Coronary artery (tissue), 2 donors: Measurements from ENCODE around the gene SETD1B.

Experiments used
- DNase-seq: peaks from one replicate; pipeline ENCODE4 v3.0.0-alpha.2; 2017; ENCODE audit warnings: low spot score
- H3K27ac ChIP-seq, 2 donors: fragments of 200-600 bp; sonication (generic); one replicate each; pipeline ENCODE4 v1.5.1; 2016 to 2019
- H3K4me3 ChIP-seq: fragments of 200-600 bp; sonication (generic); 2 replicates; pipeline ENCODE4 v1.5.1; 2016; ENCODE audit warnings: mild to moderate bottlenecking, moderate library complexity
- TF ChIP-seq, protein P1 (sequence below): fragments of 200-600 bp; sonication (generic); IDR thresholded peaks from one replicate; pipeline ENCODE4 v1.5.1; 2019; ENCODE audit warnings: antibody characterized with exemption

The SETD1B gene

DNA sequence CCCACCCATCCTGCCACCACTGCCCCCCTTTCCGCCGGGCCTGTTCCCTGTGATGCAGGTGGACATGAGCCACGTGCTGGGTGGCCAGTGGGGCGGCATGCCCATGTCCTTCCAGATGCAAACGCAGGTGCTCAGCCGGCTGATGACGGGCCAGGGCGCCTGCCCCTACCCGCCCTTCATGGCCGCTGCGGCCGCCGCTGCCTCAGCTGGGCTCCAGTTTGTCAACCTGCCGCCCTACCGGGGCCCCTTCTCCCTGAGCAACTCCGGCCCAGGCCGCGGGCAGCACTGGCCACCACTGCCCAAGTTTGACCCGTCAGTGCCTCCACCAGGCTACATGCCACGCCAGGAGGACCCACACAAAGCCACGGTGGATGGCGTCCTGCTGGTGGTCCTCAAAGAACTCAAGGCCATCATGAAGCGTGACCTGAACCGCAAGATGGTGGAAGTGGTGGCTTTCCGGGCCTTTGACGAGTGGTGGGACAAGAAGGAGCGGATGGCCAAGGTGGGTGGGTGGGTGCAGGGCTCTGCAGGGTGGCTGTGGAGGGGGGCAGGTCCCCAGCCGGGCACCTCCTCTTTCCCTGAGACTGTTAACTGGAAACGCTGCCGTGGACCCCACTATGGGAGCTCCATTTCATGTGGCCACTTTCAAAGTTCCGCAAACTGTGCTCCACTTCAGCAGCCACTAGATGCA, 10.8 kb downstream of the SETD1B start:
- Histone ChIP-seq H3K4me3 (no peak overlapping the region), H3K27ac (no peak overlapping the region)
- DNase-seq = no peak
- TF ChIP-seq, protein P1, sequence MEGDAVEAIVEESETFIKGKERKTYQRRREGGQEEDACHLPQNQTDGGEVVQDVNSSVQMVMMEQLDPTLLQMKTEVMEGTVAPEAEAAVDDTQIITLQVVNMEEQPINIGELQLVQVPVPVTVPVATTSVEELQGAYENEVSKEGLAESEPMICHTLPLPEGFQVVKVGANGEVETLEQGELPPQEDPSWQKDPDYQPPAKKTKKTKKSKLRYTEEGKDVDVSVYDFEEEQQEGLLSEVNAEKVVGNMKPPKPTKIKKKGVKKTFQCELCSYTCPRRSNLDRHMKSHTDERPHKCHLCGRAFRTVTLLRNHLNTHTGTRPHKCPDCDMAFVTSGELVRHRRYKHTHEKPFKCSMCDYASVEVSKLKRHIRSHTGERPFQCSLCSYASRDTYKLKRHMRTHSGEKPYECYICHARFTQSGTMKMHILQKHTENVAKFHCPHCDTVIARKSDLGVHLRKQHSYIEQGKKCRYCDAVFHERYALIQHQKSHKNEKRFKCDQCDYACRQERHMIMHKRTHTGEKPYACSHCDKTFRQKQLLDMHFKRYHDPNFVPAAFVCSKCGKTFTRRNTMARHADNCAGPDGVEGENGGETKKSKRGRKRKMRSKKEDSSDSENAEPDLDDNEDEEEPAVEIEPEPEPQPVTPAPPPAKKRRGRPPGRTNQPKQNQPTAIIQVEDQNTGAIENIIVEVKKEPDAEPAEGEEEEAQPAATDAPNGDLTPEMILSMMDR = no peak

DNA sequence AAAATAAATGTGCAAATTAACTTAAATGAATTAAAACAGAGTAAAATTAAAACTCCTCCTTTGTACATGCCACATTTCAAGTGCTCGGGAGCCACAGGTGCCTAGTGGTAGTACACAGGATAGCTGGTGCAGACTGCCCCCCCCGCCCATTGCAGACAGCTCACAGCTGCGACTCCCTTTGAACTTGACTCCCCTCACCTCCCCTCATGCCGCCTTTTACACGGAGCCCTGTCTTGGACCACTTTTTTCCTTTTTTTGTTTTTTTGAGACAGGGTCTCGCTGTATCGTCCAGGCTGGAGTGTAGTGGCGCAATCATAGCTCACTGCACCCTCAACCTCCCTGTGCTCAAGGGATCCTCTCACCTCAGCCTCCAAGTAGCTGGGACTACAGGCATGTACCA, 11.5 kb downstream of the SETD1B start:
- H3K27ac ChIP-seq = no peak overlapping the region
- TF ChIP-seq, protein P1 = no peak
- no peak for DNase-seq

DNA sequence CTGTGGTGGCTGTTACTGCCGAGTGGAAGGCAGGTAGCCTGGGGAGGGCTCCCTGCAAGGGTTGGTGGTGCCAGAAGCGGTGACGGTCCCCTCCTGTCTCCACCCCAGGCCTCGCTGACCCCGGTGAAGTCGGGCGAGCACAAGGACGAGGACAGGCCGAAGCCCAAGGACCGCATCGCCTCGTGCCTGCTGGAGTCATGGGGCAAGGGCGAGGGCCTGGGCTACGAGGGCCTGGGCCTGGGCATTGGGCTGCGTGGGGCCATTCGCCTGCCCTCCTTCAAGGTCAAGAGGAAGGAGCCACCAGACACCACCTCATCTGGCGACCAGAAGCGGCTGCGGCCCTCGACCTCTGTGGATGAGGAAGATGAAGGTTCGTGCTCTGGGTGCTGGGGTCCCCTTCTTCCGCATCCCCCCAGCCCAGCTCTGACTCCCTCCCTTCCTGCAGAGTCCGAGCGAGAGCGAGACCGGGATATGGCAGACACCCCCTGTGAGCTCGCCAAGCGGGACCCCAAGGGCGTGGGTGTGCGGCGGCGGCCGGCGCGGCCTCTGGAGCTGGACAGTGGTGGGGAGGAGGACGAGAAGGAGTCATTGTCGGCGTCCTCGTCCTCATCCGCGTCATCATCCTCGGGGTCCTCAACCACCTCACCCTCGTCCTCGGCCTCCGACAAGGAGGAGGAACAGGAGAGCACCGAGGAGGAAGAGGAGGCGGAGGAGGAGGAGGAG, 13.3 kb downstream of the SETD1B start:
- no peak for DNase-seq
- no peak overlapping the region for H3K27ac ChIP-seq
- no peak overlapping the region for H3K4me3 ChIP-seq
- TF ChIP-seq, protein P1 = no peak

More for the DNA sequence above, 11.5 kb downstream of the SETD1B start:
- H3K4me3 ChIP-seq = no peak overlapping the region

DNA sequence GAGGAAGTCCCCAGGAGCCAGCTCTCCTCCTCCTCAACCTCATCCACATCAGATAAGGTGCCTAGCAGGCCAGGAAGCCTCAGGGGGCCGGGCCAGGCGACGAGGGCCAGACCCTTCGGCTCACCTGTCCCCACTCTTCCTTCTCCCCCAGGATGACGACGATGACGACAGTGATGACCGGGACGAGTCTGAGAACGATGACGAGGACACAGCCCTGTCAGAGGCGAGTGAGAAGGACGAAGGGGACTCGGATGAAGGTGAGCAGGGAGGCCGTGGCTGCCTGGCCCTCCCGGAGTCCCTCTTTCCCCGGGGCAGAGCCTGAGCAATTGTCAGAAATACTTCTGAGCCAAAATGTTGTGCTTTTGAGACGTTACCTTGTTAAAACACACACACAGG, 13.8 kb downstream of the SETD1B start:
- no peak overlapping the region for H3K4me3 ChIP-seq
- TF ChIP-seq, protein P1 = no peak
- no peak for DNase-seq
- H3K27ac ChIP-seq = no peak overlapping the region

DNA sequence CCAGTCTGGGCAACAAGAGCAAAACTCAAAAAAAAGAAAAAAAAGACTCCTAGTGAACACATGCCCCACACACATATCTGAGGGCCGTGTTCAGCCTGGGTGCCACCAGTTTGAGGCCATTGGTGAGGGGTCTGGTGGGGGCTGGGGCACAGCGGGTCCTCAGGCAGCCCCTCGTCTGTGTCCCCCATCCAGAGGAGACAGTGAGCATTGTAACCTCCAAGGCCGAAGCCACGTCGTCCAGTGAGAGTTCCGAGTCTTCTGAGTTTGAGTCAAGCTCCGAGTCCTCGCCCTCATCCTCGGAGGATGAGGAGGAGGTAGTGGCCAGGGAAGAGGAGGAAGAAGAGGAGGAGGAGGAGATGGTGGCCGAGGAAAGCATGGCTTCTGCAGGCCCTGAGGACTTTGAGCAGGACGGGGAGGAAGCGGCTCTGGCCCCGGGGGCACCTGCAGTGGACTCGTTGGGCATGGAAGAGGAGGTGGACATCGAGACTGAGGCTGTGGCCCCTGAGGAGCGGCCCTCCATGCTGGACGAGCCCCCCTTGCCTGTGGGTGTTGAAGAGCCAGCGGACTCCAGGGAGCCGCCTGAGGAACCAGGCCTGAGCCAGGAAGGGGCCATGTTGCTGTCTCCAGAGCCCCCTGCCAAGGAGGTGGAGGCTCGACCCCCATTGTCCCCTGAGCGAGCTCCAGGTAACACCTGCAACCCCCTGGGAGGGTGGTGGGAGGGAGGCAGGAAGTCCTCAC, 15.6 kb downstream of the SETD1B start:
- peak; percentile 62 for DNase-seq
- TF ChIP-seq, protein P1 = no peak
- Histone ChIP-seq H3K27ac (no peak overlapping the region), H3K4me3 (no peak overlapping the region)

DNA sequence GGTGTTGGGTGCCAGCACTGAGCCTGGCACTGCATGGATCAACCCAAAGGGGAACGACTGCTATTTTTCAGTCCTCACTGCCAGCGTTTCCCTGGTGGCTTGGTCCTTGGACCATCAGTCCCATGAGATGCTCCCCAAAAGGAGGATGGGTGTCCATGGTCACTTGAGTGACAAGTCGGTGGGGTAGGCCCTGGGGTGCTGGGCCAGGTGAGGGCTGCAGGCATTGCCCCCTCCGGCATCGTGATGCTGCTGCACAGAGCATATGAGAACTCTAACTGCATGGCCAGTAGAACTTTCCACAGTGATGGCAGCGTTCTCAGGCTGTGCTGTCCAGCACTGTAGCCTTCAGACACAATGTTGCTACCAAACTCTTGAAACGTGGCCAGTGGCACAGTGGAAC, 16.2 kb downstream of the SETD1B start:
- no peak for DNase-seq
- Histone ChIP-seq H3K27ac (no peak overlapping the region), H3K4me3 (no peak overlapping the region)
- TF ChIP-seq, protein P1 = no peak
